Stimulated activated naive B cell treated with anti-CD40 and anti-IgM and Interleukin-4, amounts not matched to agents 10 μg/mL and 1 μg/mL and 100 μg/mL, for 72 hours (primary cell): ENCODE measurements around the gene SERAC1.

Experiments
- ATAC-seq, 2 donors: fragments of 150-1000 bp; cut with Tn5 transposase; replicated peaks; 2 replicates each; pipeline ENCODE4 v1.10.0; 2021; ENCODE audit warnings: moderate library complexity in 1 of 2
- DNase-seq: peaks from one replicate; pipeline ENCODE4 v3.0.0; 2021
- H3K27ac Mint-ChIP-seq: one replicate; pipeline ENCODE4 v1.8.0; 2022; ENCODE audit warnings: mild to moderate bottlenecking, mixed read lengths
- H3K27me3 Mint-ChIP-seq, 2 donors: one replicate each; pipeline ENCODE4 v1.8.0; 2022; ENCODE audit warnings: mixed read lengths in 2 of 2
- H3K36me3 Mint-ChIP-seq, 2 donors: one replicate each; pipeline ENCODE4 v1.8.0; 2022; ENCODE audit warnings: mixed read lengths in 2 of 2, mild to moderate bottlenecking in 1 of 2
- H3K4me1 Mint-ChIP-seq, 2 donors: one replicate each; pipeline ENCODE4 v1.8.0; 2022; ENCODE audit warnings: mixed read lengths in 2 of 2, mild to moderate bottlenecking in 1 of 2
- H3K4me3 Mint-ChIP-seq, 2 donors: one replicate each; pipeline ENCODE4 v1.8.0; 2022; ENCODE audit warnings: mild to moderate bottlenecking in 2 of 2, mixed read lengths in 2 of 2, moderate library complexity in 1 of 2
- H3K9me3 Mint-ChIP-seq, 2 donors: one replicate each; pipeline ENCODE4 v1.8.0; 2022; ENCODE audit warnings: mixed read lengths in 2 of 2, mild to moderate bottlenecking in 1 of 2

Gene SERAC1

DNA sequence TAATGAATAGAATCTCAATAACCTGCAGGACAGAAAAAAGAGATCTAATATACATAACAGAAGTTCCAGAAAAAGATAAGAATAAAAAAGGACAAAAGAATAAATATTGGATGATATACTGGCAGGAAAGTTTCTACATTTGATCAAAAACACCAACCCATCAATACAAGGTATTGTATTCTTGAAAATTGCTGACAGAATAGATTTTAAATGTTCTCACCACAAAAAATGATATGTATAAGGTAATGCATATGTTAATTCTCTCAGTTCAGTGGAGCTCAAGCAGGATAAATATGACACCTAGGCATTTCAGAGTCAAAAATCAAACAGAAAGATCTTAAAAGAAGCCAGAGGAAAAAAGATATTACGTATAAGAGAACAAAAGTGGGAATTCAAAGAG lies 43.8 kb downstream of the SERAC1 start:
- Mint-ChIP-seq H3K27ac (no peak overlapping the region), H3K27me3 (no peaks in the 10 kb centered on the region), H3K4me3 (no peak overlapping the region), H3K9me3 (no peaks in the 10 kb centered on the region), H3K36me3 (peaks cover 14 to 19% of the 10 kb centered on the region in 2 donors), H3K4me1 (no peaks in the 10 kb centered on the region)
- ATAC-seq (no peak), DNase-seq (no peak)

DNA sequence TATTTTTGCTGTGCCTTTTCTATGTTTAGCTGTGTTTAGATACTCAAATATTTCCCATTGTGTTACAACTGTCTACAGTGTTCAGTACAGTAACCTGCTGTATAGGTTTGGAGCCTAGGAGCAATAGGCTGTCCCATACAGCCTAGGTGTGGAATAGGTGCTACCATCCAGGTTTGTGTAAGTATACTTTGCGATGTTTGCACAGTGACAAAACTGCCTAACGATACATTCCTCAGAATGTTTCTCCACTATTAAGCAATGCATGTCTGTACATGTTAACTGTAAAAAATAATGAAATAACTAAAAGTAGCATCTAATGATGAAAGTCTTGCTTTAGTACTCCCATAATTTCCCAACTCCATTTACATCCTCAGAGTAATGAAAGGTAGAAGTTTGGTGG lies 46.0 kb downstream of the SERAC1 start:
- ATAC-seq, result no peak
- no peak for DNase-seq
- Mint-ChIP-seq H3K4me1 (no peaks in the 10 kb centered on the region), H3K9me3 (no peaks in the 10 kb centered on the region), H3K4me3 (no peak overlapping the region), H3K27me3 (no peaks in the 10 kb centered on the region), H3K27ac (no peak overlapping the region), H3K36me3 (peaks cover 17 to 22% of the 10 kb centered on the region in 2 donors)

DNA sequence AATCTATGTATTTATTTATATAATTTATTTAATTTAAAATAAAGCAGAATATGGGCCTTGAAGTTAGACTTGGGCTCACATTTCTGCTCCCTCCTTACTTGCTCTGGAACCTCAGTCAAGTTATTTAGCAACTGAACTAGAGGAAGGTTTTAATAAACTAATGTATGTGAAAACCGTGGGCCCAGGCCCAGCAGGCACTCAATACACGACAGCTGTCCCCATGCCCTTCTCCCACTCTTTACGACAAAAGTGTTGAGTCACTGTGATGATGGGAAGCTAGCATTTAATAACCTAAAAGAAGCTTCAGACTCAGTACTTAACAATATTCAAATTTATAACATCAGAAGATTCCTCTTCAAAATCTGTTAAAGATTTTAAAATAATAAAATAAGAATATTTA lies 46.7 kb downstream of the SERAC1 start:
- ATAC-seq (no peak), DNase-seq (no peak)
- Mint-ChIP-seq H3K36me3 (peaks cover 18 to 22% of the 10 kb centered on the region in 2 donors), H3K27ac (no peak overlapping the region), H3K9me3 (no peaks in the 10 kb centered on the region), H3K4me1 (no peaks in the 10 kb centered on the region), H3K27me3 (no peaks in the 10 kb centered on the region), H3K4me3 (no peak overlapping the region)

DNA sequence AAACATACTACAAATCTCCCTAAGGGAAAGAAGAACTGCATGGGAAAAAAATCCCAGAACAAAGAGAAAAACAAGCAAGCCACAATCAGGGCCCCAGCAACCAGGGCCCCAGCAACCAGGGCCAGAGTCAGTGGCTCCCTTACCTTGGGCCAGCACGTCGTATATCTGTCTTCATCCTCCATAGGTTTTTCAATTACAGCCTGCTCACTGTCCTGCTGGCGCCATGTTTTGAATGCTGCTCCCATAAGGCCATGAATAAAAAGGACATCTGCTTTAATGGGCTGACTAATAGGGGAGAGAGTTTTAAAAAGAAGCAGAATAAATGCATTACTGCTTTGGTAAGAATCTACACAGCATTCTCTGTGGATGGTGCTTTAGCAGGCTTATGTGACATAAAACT lies 49.2 kb downstream of the SERAC1 start:
- Mint-ChIP-seq H3K27ac (no peak overlapping the region), H3K4me1 (no peaks in the 10 kb centered on the region), H3K36me3 (peaks cover 19% of the 10 kb centered on the region in 2 donors), H3K27me3 (no peaks in the 10 kb centered on the region), H3K4me3 (no peak overlapping the region), H3K9me3 (no peaks in the 10 kb centered on the region)
- ATAC-seq (no peak), DNase-seq (no peak)

DNA sequence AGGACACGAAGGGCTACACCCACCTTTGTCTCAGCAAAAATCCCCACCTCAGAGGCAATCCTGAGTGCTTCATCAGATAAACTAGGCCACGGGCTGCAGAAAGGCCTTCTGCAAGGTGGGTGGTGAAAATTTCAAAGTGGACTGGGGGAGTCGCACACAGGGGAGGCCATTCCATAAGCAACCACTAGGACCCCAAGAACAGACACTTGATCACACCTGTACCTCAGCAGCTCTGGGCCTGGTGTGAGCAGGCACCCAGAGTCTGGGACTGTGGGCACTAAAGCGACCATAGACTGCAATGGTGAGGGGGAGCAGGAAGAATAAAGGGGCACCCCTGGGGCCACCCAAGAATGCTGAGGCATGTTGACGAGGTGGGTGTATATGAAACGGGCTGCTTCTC lies 52.6 kb downstream of the SERAC1 start:
- Mint-ChIP-seq H3K9me3 (no peaks in the 10 kb centered on the region), H3K4me3 (no peak overlapping the region), H3K27me3 (no peaks in the 10 kb centered on the region), H3K36me3 (peaks cover 22 to 23% of the 10 kb centered on the region in 2 donors), H3K4me1 (peaks cover 3 to 5% of the 10 kb centered on the region in 2 donors), H3K27ac (no peak overlapping the region)
- no peak for ATAC-seq
- no peak for DNase-seq

DNA sequence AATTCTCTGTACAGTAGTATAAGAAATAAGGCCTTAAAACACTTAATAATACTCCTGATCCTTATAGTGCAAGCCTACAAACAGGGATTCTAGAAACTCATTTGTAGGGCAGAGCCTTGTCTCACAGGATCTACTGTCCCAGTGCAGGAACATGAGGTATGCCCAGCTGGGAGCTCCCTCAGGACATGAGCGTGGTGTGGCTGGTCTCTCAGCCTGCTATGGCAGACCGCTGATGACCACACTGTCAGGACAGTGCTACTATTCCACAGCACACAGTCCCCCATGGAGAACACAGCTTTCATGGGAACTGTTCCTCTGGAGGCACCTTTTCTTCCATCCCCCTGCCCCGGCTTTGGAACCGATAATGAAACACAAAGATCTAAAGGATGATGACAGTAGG lies 53.0 kb downstream of the SERAC1 start:
- Mint-ChIP-seq H3K36me3 (peaks cover 21 to 22% of the 10 kb centered on the region in 2 donors), H3K27ac (no peak overlapping the region), H3K4me3 (no peak overlapping the region), H3K4me1 (peaks cover 3 to 5% of the 10 kb centered on the region in 2 donors), H3K9me3 (no peaks in the 10 kb centered on the region), H3K27me3 (no peaks in the 10 kb centered on the region)
- ATAC-seq, result no peak
- DNase-seq, result no peak

DNA sequence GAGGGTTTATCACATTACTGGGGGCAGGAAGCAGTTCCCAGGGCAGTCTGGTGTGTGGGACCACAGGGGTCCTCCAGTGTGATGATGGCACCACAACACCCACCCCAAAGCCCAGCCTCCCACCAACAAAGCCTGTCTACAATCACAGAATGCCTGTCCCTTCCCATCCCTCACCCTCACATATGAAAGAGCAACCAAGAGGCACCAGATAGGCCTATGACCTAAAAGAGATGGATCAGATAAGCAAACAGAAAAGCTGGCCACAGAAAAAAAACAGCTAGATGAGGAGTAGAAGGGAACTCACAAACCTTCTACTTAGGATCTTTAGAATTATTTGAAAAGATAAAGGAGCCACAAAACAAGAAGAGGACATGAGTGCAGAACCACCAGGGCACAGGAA lies 54.3 kb downstream of the SERAC1 start:
- no peak for DNase-seq
- Mint-ChIP-seq H3K27ac (peak overlapping the region; percentile 2), H3K27me3 (no peaks in the 10 kb centered on the region), H3K4me3 (no peak overlapping the region), H3K4me1 (peaks cover 3 to 5% of the 10 kb centered on the region in 2 donors), H3K36me3 (peaks cover 29 to 30% of the 10 kb centered on the region in 2 donors), H3K9me3 (no peaks in the 10 kb centered on the region)
- ATAC-seq, result no peak

DNA sequence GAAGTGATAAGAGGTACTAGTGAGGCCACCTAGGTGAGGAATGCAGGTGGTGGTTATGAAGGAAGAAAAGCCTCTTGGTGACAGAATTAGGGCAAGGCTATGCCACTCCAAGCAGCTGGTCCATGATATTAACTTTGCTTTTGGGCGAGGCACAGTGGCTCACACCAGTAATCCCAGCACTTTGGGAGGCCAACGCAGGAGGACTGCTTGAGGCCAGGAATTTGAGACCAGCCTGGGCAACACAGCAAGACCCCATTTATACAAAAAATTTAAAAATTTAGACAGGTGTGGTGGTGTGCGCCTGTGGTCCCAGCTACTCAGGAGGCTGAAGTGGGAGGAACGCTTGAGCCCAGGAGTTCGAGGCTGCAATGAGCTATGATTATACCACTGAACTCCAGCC lies 56.1 kb downstream of the SERAC1 start:
- H3K9me3 Mint-ChIP-seq, result no peaks in the 10 kb centered on the region
- H3K27ac Mint-ChIP-seq, result no peak overlapping the region
- H3K4me3 Mint-ChIP-seq, result no peak overlapping the region
- no peak for ATAC-seq
- peaks cover 3 to 5% of the 10 kb centered on the region in 2 donors for H3K4me1 Mint-ChIP-seq
- peaks cover 23 to 29% of the 10 kb centered on the region in 2 donors for H3K36me3 Mint-ChIP-seq
- no peak for DNase-seq
- H3K27me3 Mint-ChIP-seq, result no peaks in the 10 kb centered on the region

DNA sequence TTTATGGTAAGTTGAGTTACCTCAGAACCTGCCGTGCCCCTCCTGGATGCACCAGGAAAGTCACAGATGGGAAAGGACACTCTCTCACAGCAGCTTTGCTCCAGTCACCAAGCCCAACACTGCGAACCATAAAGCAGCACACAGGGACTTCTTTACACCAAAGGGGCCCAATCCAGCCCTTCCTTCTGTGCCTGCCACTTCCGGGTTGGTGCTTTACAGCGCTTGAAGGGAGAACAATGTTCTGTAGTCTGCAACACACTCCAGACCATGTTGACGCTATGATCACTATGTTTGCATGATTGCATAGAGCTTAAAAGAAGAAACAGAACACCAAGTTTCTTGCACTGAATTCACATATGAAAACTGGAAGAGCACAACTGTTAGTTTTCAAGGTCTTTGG lies 57.1 kb downstream of the SERAC1 start:
- ATAC-seq, result no peak
- no peaks in the 10 kb centered on the region for H3K27me3 Mint-ChIP-seq
- H3K4me1 Mint-ChIP-seq, result peaks cover 3 to 5% of the 10 kb centered on the region in 2 donors
- DNase-seq, result no peak
- no peak overlapping the region for H3K4me3 Mint-ChIP-seq
- peaks cover 20 to 29% of the 10 kb centered on the region in 2 donors for H3K36me3 Mint-ChIP-seq
- no peak overlapping the region for H3K27ac Mint-ChIP-seq
- H3K9me3 Mint-ChIP-seq, result no peaks in the 10 kb centered on the region

DNA sequence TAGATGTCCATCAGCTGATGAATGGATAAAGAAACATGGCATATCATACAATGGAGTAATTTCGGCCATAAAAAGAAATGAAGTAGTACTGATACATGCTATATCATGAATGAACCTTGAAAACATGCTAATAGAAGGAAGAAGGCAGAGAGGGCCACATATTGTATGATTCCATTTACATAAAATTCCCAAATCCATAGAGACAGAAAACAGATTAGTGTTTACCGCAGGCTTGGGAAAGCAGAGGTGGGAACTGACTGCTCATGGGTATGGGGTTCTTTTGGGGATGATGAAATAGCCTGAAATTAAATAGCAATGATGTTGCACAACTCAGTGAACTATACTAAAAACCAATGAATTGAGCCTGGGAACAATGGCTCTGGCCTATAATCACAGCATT lies 58.3 kb downstream of the SERAC1 start:
- Mint-ChIP-seq H3K27ac (no peak overlapping the region), H3K4me1 (peaks cover 3 to 5% of the 10 kb centered on the region in 2 donors), H3K36me3 (peaks cover 20 to 23% of the 10 kb centered on the region in 2 donors), H3K9me3 (no peaks in the 10 kb centered on the region), H3K27me3 (no peaks in the 10 kb centered on the region), H3K4me3 (no peak overlapping the region)
- DNase-seq (no peak), ATAC-seq (no peak)

DNA sequence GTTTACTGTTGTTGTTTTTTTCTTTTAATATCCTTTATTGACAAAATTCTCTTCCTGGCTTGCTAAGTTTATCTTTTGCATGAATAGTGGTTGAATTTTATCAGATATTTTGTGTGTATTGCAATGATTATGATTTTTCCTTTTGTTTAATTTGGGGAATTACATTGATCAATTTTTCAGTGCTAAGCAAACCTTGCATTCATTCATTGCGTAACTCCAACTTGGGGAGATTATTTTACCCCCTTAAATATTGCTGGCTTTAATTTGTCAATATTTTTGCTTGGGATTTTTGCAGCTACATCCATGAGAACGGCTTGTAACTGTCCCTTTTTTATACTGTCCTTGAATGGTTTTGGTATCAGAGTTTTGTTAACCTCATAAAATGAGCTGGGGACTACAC lies 63.4 kb downstream of the SERAC1 start:
- Mint-ChIP-seq H3K36me3 (peaks cover 19 to 26% of the 10 kb centered on the region in 2 donors), H3K4me1 (no peaks in the 10 kb centered on the region), H3K9me3 (no peaks in the 10 kb centered on the region), H3K27ac (no peak overlapping the region), H3K4me3 (no peak overlapping the region), H3K27me3 (no peaks in the 10 kb centered on the region)
- DNase-seq, result no peak
- ATAC-seq, result no peak

DNA sequence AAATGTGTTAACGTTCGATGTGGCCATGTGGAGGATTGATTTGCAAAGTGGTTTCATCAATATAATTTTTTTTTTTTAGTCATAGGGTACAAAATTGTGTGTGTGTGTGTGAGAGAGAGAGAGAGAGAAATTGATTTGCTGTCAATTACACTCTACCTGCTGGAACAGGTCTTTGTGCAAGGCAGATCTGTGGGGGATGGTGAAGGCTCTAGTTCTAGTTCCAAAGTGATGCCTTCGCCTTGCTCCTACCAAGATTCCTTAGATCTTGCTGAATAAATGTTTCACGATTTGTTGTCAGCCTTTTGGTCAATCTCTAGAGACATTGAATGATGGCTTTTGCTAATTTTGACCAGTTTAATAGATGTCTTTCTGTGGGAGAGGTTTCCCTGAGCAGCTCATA lies 64.8 kb downstream of the SERAC1 start:
- H3K27ac Mint-ChIP-seq, result no peak overlapping the region
- no peak for ATAC-seq
- peaks cover 19 to 25% of the 10 kb centered on the region in 2 donors for H3K36me3 Mint-ChIP-seq
- no peak overlapping the region for H3K4me3 Mint-ChIP-seq
- H3K4me1 Mint-ChIP-seq, result no peaks in the 10 kb centered on the region
- H3K27me3 Mint-ChIP-seq, result no peaks in the 10 kb centered on the region
- no peak for DNase-seq
- H3K9me3 Mint-ChIP-seq, result no peaks in the 10 kb centered on the region

DNA sequence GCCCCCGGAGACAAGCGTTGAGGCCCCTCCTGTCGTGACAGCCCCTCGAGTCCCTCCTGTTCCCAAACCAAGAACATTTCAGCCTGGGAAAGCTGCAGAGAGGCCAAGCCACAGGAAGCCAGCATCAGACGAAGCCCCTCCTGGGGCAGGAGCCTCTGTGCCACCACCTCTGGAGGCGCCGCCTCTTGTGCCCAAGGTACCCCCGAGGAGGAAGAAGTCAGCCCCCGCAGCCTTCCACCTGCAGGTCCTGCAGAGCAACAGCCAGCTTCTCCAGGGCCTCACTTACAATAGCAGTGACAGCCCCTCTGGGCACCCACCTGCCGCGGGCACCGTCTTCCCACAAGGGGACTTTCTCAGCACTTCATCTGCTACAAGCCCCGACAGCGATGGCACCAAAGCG lies 72.4 kb downstream of the SERAC1 start:
- H3K4me1 Mint-ChIP-seq, result no peaks in the 10 kb centered on the region
- ATAC-seq (no peak), DNase-seq (no peak)
- H3K9me3 Mint-ChIP-seq, result no peaks in the 10 kb centered on the region
- no peak overlapping the region for H3K4me3 Mint-ChIP-seq
- peak overlapping the region; percentile 66 for H3K27ac Mint-ChIP-seq
- peaks cover 59 to 73% of the 10 kb centered on the region in 2 donors for H3K36me3 Mint-ChIP-seq
- no peaks in the 10 kb centered on the region for H3K27me3 Mint-ChIP-seq

DNA sequence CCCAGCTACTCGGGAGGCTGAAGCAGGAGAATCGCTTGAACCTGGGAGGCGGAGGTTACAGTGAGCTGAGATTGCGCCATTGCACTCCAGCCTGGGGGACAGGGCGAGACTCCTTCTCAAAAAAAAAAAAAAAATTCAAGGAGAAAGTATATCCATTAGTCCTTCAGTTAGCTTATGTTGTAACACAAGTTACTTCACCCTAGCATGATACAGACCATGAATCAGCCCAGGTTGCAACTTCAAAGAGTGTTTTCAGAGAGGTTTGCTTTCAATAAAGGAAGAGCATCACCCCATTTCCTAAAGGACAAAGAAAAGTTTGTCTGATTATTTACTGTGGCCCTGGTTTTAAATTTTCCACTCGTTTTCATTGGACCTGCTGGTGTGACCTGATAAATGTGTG lies 73.0 kb downstream of the SERAC1 start:
- H3K36me3 Mint-ChIP-seq, result peaks cover 60 to 74% of the 10 kb centered on the region in 2 donors

DNA sequence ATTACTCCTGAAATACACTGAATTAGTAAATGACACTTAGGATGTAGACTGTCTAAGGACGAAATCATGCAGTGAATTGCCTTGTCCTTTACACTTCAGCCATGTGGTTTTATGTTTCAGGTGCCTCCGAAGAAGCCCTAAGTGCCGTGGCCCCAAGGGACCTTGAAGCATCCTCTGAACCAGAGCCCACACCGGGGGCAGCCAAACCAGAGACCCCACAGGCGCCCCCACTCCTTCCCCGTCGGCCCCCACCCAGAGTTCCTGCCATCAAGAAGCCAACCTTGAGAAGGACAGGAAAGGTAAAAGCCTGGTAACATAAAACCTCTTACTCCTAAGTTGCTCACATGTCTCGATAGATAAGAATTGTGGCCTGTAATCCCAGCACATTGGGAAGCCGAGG lies 75.3 kb downstream of the SERAC1 start:
- DNase-seq (no peak), ATAC-seq (no peak)
- no peak overlapping the region for H3K27ac Mint-ChIP-seq
- H3K27me3 Mint-ChIP-seq, result no peaks in the 10 kb centered on the region
- H3K36me3 Mint-ChIP-seq, result peaks cover 68 to 80% of the 10 kb centered on the region in 2 donors
- H3K4me3 Mint-ChIP-seq, result no peak overlapping the region
- no peaks in the 10 kb centered on the region for H3K4me1 Mint-ChIP-seq
- no peaks in the 10 kb centered on the region for H3K9me3 Mint-ChIP-seq

More for the DNA sequence above, 73.0 kb downstream of the SERAC1 start:
- Mint-ChIP-seq H3K27ac (no peak overlapping the region), H3K4me1 (no peaks in the 10 kb centered on the region), H3K9me3 (no peaks in the 10 kb centered on the region), H3K4me3 (no peak overlapping the region), H3K27me3 (no peaks in the 10 kb centered on the region)
- ATAC-seq, result no peak
- no peak for DNase-seq
